ENCODE measurements around the gene TMEM170A. TPM values are rescaled to one million over a fixed set of nuclear protein-coding genes. Genes with fewer than 3 reads are reported as not detected.

The TMEM170A gene
- 22.9 and 27.6 TPM in 2 replicates for total RNA-seq

GRCh38 chr16:75464122-75464918, at the start of gene TMEM170A:
Gene TMEM170A, minus strand, starts transcription at chr16:75464689. Its CDS starts 89 bp downstream, at chr16:75464600.

GRCh38 chr16:75495076-75495674, 30.7 kb upstream of the TMEM170A start, which contains the start of gene CHST6:
Gene CHST6, minus strand, starts transcription at chr16:75495441. Its CDS starts 15,613 bp downstream, at chr16:75479828.

GRCh38 chr16:75432828-75433731, 31.4 kb downstream of the TMEM170A start, which contains the start of gene CFDP1:
Gene CFDP1, minus strand, starts transcription at chr16:75433503. Its CDS starts 151 bp downstream, at chr16:75433352.

Other genes starting within 250 kb of the TMEM170A start
- not detected in 2 replicates for gene CTRB1, start 245.7 kb downstream of the TMEM170A start, total RNA-seq
- gene BCAR1, start 213.1 kb downstream of the TMEM170A start, total RNA-seq, result 100 and 178 TPM in 2 replicates
- 78.7 and 81.1 TPM in 2 replicates for gene CFDP1, start 31.2 kb downstream of the TMEM170A start, total RNA-seq
- gene CHST6, start 30.8 kb upstream of the TMEM170A start, total RNA-seq, result 0.38 and 0.54 TPM in 2 replicates
- not detected in 2 replicates for gene CHST5, start 71.4 kb upstream of the TMEM170A start, total RNA-seq
- gene TMEM231, start 91.6 kb upstream of the TMEM170A start, total RNA-seq, result 7.1 and 8.8 TPM in 2 replicates
- 32.6 and 36.9 TPM in 2 replicates for gene GABARAPL2, start 101.7 kb upstream of the TMEM170A start, total RNA-seq
- 39.5 and 43.5 TPM in 2 replicates for gene ADAT1, start 158.6 kb upstream of the TMEM170A start, total RNA-seq
- 181 and 183 TPM in 2 replicates for gene KARS1, start 183.0 kb upstream of the TMEM170A start, total RNA-seq
- gene TERF2IP, start 183.1 kb upstream of the TMEM170A start, total RNA-seq, result 35.5 and 44.7 TPM in 2 replicates
- not detected in 2 replicates for gene CPHXL2, start 212.3 kb upstream of the TMEM170A start, total RNA-seq
- not detected in 2 replicates for gene DUXB, start 236.8 kb upstream of the TMEM170A start, total RNA-seq

Data from endothelial cell of coronary artery (primary cell).